WTC11 (cell line): Measurements from ENCODE around the gene MAPKAP1. TPM values are rescaled to one million over a fixed set of nuclear protein-coding genes. Genes with fewer than 3 reads are reported as not detected.

Experiments used
- ATAC-seq: fragments of 200-7000 bp; cut with Tn5 transposase; 2 replicates; pipeline ENCODE4 v1.10.0; 2021; ENCODE audit warnings: mild to moderate bottlenecking, moderate library complexity
- CTCF ChIA-PET: fragments of 300-600 bp; sonication (Branson Sonifier 250); formaldehyde crosslinking; loops from one replicate; lab custom pipeline; 2021; ENCODE audit warnings: antibody characterized with exemption; lab: Charles Lee
- POLR2A ChIA-PET: fragments of 350-600 bp; sonication (Branson Sonifier 250); formaldehyde crosslinking; loops from one replicate; lab custom pipeline; 2021; ENCODE audit warnings: antibody characterized with exemption; lab: Charles Lee
- DNase-seq: peaks from one replicate; pipeline ENCODE4 v3.0.0; 2021; ENCODE audit warnings: low spot score
- H3K27ac Mint-ChIP-seq: 2 replicates; pipeline ENCODE4 v1.8.0; 2021; ENCODE audit warnings: mixed read lengths
- H3K27me3 Mint-ChIP-seq: 2 replicates; pipeline ENCODE4 v1.8.0; 2021; ENCODE audit warnings: low read depth, mild to moderate bottlenecking, moderate library complexity, mixed read lengths
- H3K36me3 Mint-ChIP-seq: 2 replicates; pipeline ENCODE4 v1.8.0; 2021; ENCODE audit warnings: mixed read lengths
- H3K4me1 Mint-ChIP-seq: 2 replicates; pipeline ENCODE4 v1.8.0; 2022; ENCODE audit warnings: mixed read lengths
- H3K4me3 Mint-ChIP-seq: 2 replicates; pipeline ENCODE4 v1.8.0; 2021; ENCODE audit warnings: mild to moderate bottlenecking, moderate library complexity, mixed read lengths
- H3K9me3 Mint-ChIP-seq: 2 replicates; pipeline ENCODE4 v1.8.0; 2021; ENCODE audit warnings: mixed read lengths
- AR ChIP-seq: fragments of 250-450 bp; sonication (Bioruptor Pico); IDR thresholded peaks from 2 replicates; pipeline ENCODE4 v1.9.0; 2021; ENCODE audit warnings: mild to moderate bottlenecking
- ESRRA ChIP-seq: sonication (generic); formaldehyde crosslinking; IDR thresholded peaks from 2 replicates; pipeline ENCODE4 v1.8.1; 2022; ENCODE audit warnings: mild to moderate bottlenecking, missing genetic modification reagents, borderline replicate concordance
- ETV6 ChIP-seq: sonication (generic); formaldehyde crosslinking; IDR thresholded peaks from 2 replicates; pipeline ENCODE4 v1.8.1; 2022; ENCODE audit warnings: mild to moderate bottlenecking, missing genetic modification reagents
- GABPB1 ChIP-seq: sonication (generic); formaldehyde crosslinking; IDR thresholded peaks from 2 replicates; pipeline ENCODE4 v1.8.1; 2023; ENCODE audit warnings: mild to moderate bottlenecking, missing genetic modification reagents
- GTF2I ChIP-seq: fragments of 250-450 bp; sonication (Bioruptor Pico); conservative IDR thresholded peaks from 2 replicates; pipeline ENCODE4 v1.4.0; 2021; ENCODE audit warnings: mild to moderate bottlenecking
- HMGXB4 ChIP-seq: sonication (generic); formaldehyde crosslinking; IDR thresholded peaks from 2 replicates; pipeline ENCODE4 v1.8.1; 2023; ENCODE audit warnings: mild to moderate bottlenecking, moderate library complexity, missing genetic modification reagents
- KAT7 ChIP-seq: sonication (generic); formaldehyde crosslinking; IDR thresholded peaks from 2 replicates; pipeline ENCODE4 v1.8.1; 2023; ENCODE audit warnings: missing genetic modification reagents, mild to moderate bottlenecking, borderline replicate concordance
- MXD4 ChIP-seq: fragments of 250-450 bp; sonication (Bioruptor Pico); IDR thresholded peaks from 2 replicates; pipeline ENCODE4 v1.8.0; 2021; ENCODE audit warnings: mild to moderate bottlenecking, moderate library complexity, borderline replicate concordance
- NFATC4 ChIP-seq: fragments of 250-450 bp; sonication (Bioruptor Pico); IDR thresholded peaks from 2 replicates; pipeline ENCODE4 v1.9.0; 2021; ENCODE audit warnings: mild to moderate bottlenecking
- RELA ChIP-seq: sonication (generic); formaldehyde crosslinking; IDR thresholded peaks from 2 replicates; pipeline ENCODE4 v1.8.1; 2022; ENCODE audit warnings: missing genetic modification reagents, mild to moderate bottlenecking, borderline replicate concordance
- TEAD1 ChIP-seq: sonication (generic); formaldehyde crosslinking; IDR thresholded peaks from 2 replicates; pipeline ENCODE4 v1.8.0; 2022; ENCODE audit warnings: mild to moderate bottlenecking, missing genetic modification reagents
- TP53 ChIP-seq: sonication (generic); formaldehyde crosslinking; IDR thresholded peaks from 2 replicates; pipeline ENCODE4 v1.8.1; 2023; ENCODE audit warnings: mild to moderate bottlenecking, missing genetic modification reagents
- USF1 ChIP-seq: sonication (generic); formaldehyde crosslinking; IDR thresholded peaks from 2 replicates; pipeline ENCODE4 v1.8.0; 2022; ENCODE audit warnings: mild to moderate bottlenecking, missing genetic modification reagents
- ZNF219 ChIP-seq: sonication (generic); formaldehyde crosslinking; IDR thresholded peaks from 2 replicates; pipeline ENCODE4 v1.8.0; 2023; ENCODE audit warnings: missing genetic modification reagents, mild to moderate bottlenecking, borderline replicate concordance
- ZNF317 ChIP-seq: sonication (generic); formaldehyde crosslinking; IDR thresholded peaks from 2 replicates; pipeline ENCODE4 v1.8.1; 2023; ENCODE audit warnings: low read depth, mild to moderate bottlenecking, moderate library complexity, missing genetic modification reagents, borderline replicate concordance
- ZNF423 ChIP-seq: fragments of 250-450 bp; sonication (Bioruptor Pico); IDR thresholded peaks from 2 replicates; pipeline ENCODE4 v2.1.2; 2022; ENCODE audit warnings: mild to moderate bottlenecking, moderate library complexity
- total RNA-seq: library from RNA; stranded (reverse); gene quantifications from 3 replicates; pipeline ENCODE4 v1.2.3, GENCODE V29; 2021
- TF ChIP-seq, protein P1 (sequence below): sonication (generic); formaldehyde crosslinking; IDR thresholded peaks from 2 replicates; pipeline ENCODE4 v1.8.1; 2022; ENCODE audit warnings: low read depth, mild to moderate bottlenecking, moderate library complexity, missing genetic modification reagents, borderline replicate concordance
- TF ChIP-seq, protein P2 (sequence below): sonication (generic); formaldehyde crosslinking; IDR thresholded peaks from 2 replicates; pipeline ENCODE4 v1.8.1; 2022; ENCODE audit warnings: low read depth, missing genetic modification reagents, borderline replicate concordance

MAPKAP1 gene
- total RNA-seq, 1 experiment from 2014 or later = 111 TPM

- no peak for ATAC-seq
- no peak for TF ChIP-seq GABPB1 (CRISPR knock-in tag)
- no peak for TF ChIP-seq TEAD1
- TF ChIP-seq ZNF317 (CRISPR knock-in tag) = no peak
- no peak for TF ChIP-seq RELA
- TF ChIP-seq, protein P1, sequence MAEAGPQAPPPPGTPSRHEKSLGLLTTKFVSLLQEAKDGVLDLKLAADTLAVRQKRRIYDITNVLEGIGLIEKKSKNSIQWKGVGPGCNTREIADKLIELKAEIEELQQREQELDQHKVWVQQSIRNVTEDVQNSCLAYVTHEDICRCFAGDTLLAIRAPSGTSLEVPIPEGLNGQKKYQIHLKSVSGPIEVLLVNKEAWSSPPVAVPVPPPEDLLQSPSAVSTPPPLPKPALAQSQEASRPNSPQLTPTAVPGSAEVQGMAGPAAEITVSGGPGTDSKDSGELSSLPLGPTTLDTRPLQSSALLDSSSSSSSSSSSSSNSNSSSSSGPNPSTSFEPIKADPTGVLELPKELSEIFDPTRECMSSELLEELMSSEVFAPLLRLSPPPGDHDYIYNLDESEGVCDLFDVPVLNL = no peak
- no peak for TF ChIP-seq GTF2I (CRISPR knock-in tag)
- no peak for TF ChIP-seq HMGXB4 (CRISPR knock-in tag)
- no peak for TF ChIP-seq USF1
- no peak for TF ChIP-seq ETV6 (CRISPR knock-in tag)
- TF ChIP-seq ZNF219 (CRISPR knock-in tag) = no peak
- no peak for TF ChIP-seq NFATC4
- no peak for TF ChIP-seq ZNF423 (CRISPR knock-in tag)
- no peak for TF ChIP-seq MXD4 (CRISPR knock-in tag)
- no peak for TF ChIP-seq KAT7 (CRISPR knock-in tag)
- Mint-ChIP-seq H3K9me3 (no peaks in the 10 kb centered on the region), H3K36me3 (no peaks in the 10 kb centered on the region), H3K4me1 (peaks cover 68% of the 10 kb centered on the region), H3K4me3 (no peak overlapping the region), H3K27me3 (no peaks in the 10 kb centered on the region), H3K27ac (0 out of 2 replicates have a peak overlapping the region, but pooled peaks have one; percentile 20)
- ChIA-PET POLR2A (no interaction called here), CTCF (no interaction called here)
- DNase-seq = no peak
Observed at GRCh38 chr9:125515281-125515680, 191.7 kb downstream of the MAPKAP1 start.

DNA sequence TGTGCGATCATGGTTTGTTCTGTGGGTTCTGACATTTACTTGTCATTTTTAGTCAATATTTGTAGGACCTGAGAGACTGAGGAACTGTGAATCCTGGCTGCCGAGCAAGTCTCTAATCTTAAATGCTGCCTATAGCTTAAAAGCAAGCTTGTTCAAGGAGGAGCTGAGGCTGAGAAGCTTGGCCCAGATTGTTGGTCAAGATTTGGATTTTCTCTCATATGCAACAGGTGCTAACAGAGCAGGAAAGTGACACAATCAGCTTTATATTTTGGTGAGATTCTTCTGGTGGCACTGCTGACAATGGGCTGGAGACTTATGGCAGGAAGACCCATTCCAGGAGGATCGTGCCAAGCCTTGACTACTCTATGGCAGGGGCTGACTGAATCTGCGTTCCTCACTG, 192.5 kb downstream of the MAPKAP1 start:
- H3K4me3 Mint-ChIP-seq = no peak overlapping the region
- TF ChIP-seq, protein P2, sequence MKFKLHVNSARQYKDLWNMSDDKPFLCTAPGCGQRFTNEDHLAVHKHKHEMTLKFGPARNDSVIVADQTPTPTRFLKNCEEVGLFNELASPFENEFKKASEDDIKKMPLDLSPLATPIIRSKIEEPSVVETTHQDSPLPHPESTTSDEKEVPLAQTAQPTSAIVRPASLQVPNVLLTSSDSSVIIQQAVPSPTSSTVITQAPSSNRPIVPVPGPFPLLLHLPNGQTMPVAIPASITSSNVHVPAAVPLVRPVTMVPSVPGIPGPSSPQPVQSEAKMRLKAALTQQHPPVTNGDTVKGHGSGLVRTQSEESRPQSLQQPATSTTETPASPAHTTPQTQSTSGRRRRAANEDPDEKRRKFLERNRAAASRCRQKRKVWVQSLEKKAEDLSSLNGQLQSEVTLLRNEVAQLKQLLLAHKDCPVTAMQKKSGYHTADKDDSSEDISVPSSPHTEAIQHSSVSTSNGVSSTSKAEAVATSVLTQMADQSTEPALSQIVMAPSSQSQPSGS (CRISPR knock-in tag) = no peak
- TF ChIP-seq ZNF317 (CRISPR knock-in tag) (0 out of 2 replicates have a peak, but pooled peaks have one; percentile 28), ESRRA (CRISPR knock-in tag) (no peak)
- POLR2A ChIA-PET = interaction anchor here (1.1 kb wide), 1 partner anchor 15 kb away, joined by 3 read pairs; no protein-coding TSS in a partner anchor

DNA sequence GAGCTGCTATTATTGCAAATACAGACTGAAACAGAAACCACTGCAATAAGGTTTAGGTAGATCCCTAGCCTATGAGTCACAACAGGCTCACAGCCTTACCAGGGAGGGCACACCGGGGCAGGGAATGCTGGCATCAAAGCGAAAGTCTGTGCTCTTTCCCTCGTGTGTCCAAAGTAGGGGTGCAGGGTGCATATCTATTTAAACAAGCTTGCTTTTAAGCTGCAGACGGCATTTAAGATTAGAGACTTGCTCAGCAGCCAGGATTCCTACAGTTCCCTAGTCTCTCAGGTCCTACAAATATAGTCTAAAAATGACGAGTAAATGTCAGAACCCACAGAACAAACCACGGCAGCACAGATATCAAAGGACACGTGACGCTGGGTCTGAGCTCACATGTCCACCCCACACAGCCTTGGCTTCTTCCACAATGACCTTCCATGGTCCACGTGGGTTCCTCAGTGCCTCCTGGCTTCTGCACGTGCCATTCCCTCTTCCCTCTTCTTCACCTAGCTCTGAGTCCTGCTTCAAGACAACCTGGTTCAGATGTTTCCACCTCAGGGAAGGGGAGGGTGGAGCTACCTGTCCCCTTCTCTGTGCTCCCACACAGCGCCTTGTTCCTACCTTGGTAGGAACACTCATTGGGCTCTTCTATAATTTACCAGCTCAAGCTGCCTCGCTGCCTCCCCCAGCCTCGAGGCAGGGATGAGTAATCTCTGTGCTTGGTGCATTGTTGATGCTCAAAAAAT, 193.2 kb downstream of the MAPKAP1 start:
- H3K4me3 Mint-ChIP-seq = no peak overlapping the region
- no peaks in the 10 kb centered on the region for H3K9me3 Mint-ChIP-seq
- ATAC-seq = peak; percentile 28; the same call in 1 of the 2 replicates
- no peak for TF ChIP-seq TP53 (CRISPR knock-in tag)
- no peak for TF ChIP-seq AR (CRISPR knock-in tag)
- TF ChIP-seq, all 79 proteins: peak for 0
- peaks cover 73% of the 10 kb centered on the region for H3K4me1 Mint-ChIP-seq
- ChIA-PET CTCF (interaction anchor here (1.9 kb wide), 1 partner anchor 45 kb away, joined by 7 read pairs; no protein-coding TSS in a partner anchor), POLR2A (interaction anchor here (1.1 kb wide), 1 partner anchor 16 kb away, joined by 3 read pairs; no protein-coding TSS in a partner anchor)
- no peak for DNase-seq
- no peaks in the 10 kb centered on the region for H3K27me3 Mint-ChIP-seq
- no peaks in the 10 kb centered on the region for H3K36me3 Mint-ChIP-seq
- peak overlapping the region; percentile 47; the same call in 1 of the 2 replicates for H3K27ac Mint-ChIP-seq

More for the DNA sequence above, 192.5 kb downstream of the MAPKAP1 start:
- Mint-ChIP-seq H3K9me3 (no peaks in the 10 kb centered on the region), H3K36me3 (no peaks in the 10 kb centered on the region), H3K4me1 (peaks cover 72% of the 10 kb centered on the region), H3K27ac (no peak overlapping the region), H3K27me3 (no peaks in the 10 kb centered on the region)
- DNase-seq (no peak), ATAC-seq (no peak)
- CTCF ChIA-PET = interaction anchor here (1.9 kb wide), 1 partner anchor 44 kb away, joined by 7 read pairs; no protein-coding TSS in a partner anchor
